Mesendoderm (in vitro differentiated cells): ENCODE measurements around the gene PLIN1.

Experiments
- DNase-seq: peaks from one replicate; pipeline ENCODE4 v3.0.0; 2013
- H2AK5ac ChIP-seq: 2 replicates; pipeline ENCODE4 v1.6.1; 2013; ENCODE audit warnings: low read length, inconsistent platforms
- H2BK120ac ChIP-seq: 2 replicates; pipeline ENCODE4 v1.6.1; 2013; ENCODE audit warnings: low read depth, mild to moderate bottlenecking, low read length, moderate library complexity, mixed read lengths
- H2BK15ac ChIP-seq: replicated peaks from 2 replicates; pipeline ENCODE4 v1.6.1; 2013; ENCODE audit warnings: low read depth, mild to moderate bottlenecking, moderate library complexity
- H2BK5ac ChIP-seq: 2 replicates; pipeline ENCODE4 v1.6.1; 2013; ENCODE audit warnings: low read length, inconsistent platforms
- H3K18ac ChIP-seq: 2 replicates; pipeline ENCODE4 v1.6.1; 2013; ENCODE audit warnings: mild to moderate bottlenecking, low read length, mixed read lengths
- H3K23ac ChIP-seq: one replicate; pipeline ENCODE4 v1.6.1; 2013; ENCODE audit warnings: low read length
- H3K27ac ChIP-seq: 2 replicates; pipeline ENCODE4 v1.5.1; 2013; ENCODE audit warnings: low read depth, mild to moderate bottlenecking, inconsistent platforms, low read length, moderate library complexity
- H3K27me3 ChIP-seq: 2 replicates; pipeline ENCODE4 v1.6.1; 2013; ENCODE audit warnings: low read length, control low read depth, mild to moderate bottlenecking, inconsistent platforms; ENCODE audit not compliant: insufficient read depth, poor library complexity
- H3K36me3 ChIP-seq: 2 replicates; pipeline ENCODE4 v1.6.1; 2013; ENCODE audit warnings: low read length, inconsistent platforms; ENCODE audit not compliant: control insufficient read depth, insufficient read depth
- H3K4ac ChIP-seq: one replicate; pipeline ENCODE4 v1.6.1; 2013; ENCODE audit warnings: low read depth, mild to moderate bottlenecking, low read length, moderate library complexity
- H3K4me1 ChIP-seq: 2 replicates; pipeline ENCODE4 v1.6.1; 2013; ENCODE audit warnings: low read depth, low read length, inconsistent platforms; ENCODE audit not compliant: control insufficient read depth
- H3K4me2 ChIP-seq: 2 replicates; pipeline ENCODE4 v1.6.1; 2013; ENCODE audit warnings: low read length
- H3K4me3 ChIP-seq: 2 replicates; pipeline ENCODE4 v1.5.1; 2013; ENCODE audit warnings: mild to moderate bottlenecking, low read length
- H3K56ac ChIP-seq: one replicate; pipeline ENCODE4 v1.6.1; 2013; ENCODE audit warnings: low read length
- H3K79me1 ChIP-seq: 2 replicates; pipeline ENCODE4 v1.6.1; 2013; ENCODE audit warnings: low read length, inconsistent platforms
- H3K79me2 ChIP-seq: 2 replicates; pipeline ENCODE4 v1.6.1; 2013; ENCODE audit warnings: mild to moderate bottlenecking, low read length; ENCODE audit not compliant: control insufficient read depth, insufficient read depth
- H3K9ac ChIP-seq: 2 replicates; pipeline ENCODE4 v1.6.1; 2013; ENCODE audit warnings: low read length, inconsistent platforms
- H4K5ac ChIP-seq: one replicate; pipeline ENCODE4 v1.6.1; 2013; ENCODE audit warnings: low read length
- H4K8ac ChIP-seq: one replicate; pipeline ENCODE4 v1.6.1; 2013; ENCODE audit warnings: low read depth, mild to moderate bottlenecking, control low read depth, low read length, moderate library complexity
- WGBS: extraction: QIAGEN DNeasy Blood & Tissue Kit; methylation state at CpG from one replicate; pipeline ENCODE4 v1.1.7; 2013; ENCODE audit warnings: low lambda C conversion rate, missing lambda C conversion rate; ENCODE audit not compliant: insufficient coverage; ENCODE audit errors: extremely low coverage; 5-methylcytosine and 5-hydroxymethylcytosine counted together

Gene PLIN1

DNA sequence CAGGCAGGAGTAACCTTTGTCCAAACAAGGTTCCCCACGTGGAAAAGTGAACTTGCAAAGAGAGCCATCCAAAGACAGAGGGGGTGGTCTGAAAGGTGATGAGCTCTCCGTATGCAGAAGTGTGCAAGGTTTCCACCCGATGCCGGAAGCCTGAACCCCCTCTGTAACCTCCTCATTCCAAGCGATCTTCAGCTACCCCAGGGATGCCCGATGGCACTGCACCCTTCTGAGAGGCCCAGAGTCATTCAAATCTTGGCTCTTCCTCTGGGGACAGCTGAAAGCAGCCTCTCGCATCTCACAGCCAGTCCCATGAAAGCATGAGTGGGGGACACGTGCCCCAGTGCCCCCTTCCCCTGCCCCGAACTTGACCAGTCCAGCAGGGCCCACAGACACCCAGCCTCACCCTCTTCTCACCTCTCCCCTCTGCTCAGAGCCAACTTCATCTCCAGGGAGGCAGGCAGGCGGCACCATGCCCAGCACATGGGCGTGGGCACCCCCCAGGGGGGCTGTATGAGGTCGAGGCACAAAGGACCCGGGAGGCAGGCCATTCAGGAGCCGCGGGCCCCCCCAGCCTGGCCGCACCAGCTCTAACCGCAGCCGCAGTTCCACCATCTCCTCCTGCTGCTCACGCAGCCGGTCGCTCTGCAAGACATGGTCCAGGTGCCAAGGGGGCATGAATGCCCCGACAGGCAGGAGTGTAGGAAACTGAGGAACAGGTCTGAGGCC lies 32.6 kb downstream of the PLIN1 start:
- Histone ChIP-seq H3K79me2 (no peaks in the 10 kb centered on the region), H3K9ac (no peak overlapping the region), H4K8ac (no peak overlapping the region), H3K27ac (no peak overlapping the region), H3K56ac (no peak overlapping the region), H3K23ac (no peak overlapping the region), H2BK120ac (no peak overlapping the region), H3K4me1 (no peaks in the 10 kb centered on the region), H2AK5ac (no peak overlapping the region), H3K27me3 (no peaks in the 10 kb centered on the region), H3K4me2 (no peak overlapping the region), H3K4ac (no peak overlapping the region), H3K18ac (no peak overlapping the region), H3K36me3 (peaks cover 3% of the 10 kb centered on the region), H3K4me3 (no peak overlapping the region), H2BK15ac (no peak overlapping the region), H4K5ac (no peak overlapping the region), H2BK5ac (no peak overlapping the region), H3K79me1 (peaks cover 2% of the 10 kb centered on the region)
- no CpG with 5 or more reads among the region's 22 CpGs for WGBS
- DNase-seq: no peak

DNA sequence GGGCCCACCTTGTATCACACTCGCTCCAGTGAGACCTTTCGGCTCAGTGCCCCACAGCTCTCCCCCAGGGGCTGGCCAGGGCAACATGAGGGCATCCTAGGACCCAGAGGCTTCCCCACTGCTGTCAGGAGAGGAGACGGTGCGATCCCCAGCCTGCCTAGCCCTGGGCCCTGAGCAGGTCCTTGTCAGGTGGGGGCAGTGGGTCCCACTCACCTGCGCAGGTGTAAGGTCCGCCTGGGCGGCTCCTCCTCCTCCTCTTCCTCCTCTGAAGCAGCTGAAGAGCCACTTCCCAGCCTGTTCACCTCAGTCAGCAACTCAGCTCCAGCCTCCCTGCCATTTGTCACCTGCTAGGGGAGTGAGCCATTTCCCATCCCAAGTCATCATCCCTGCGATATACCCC lies 33.5 kb downstream of the PLIN1 start:
- Histone ChIP-seq H3K56ac (no peak overlapping the region), H3K9ac (no peak overlapping the region), H3K27ac (no peak overlapping the region), H3K4me1 (no peaks in the 10 kb centered on the region), H3K4ac (no peak overlapping the region), H3K79me1 (peaks cover 2% of the 10 kb centered on the region), H2BK15ac (no peak overlapping the region), H3K23ac (no peak overlapping the region), H3K27me3 (no peaks in the 10 kb centered on the region), H3K4me2 (no peak overlapping the region), H3K18ac (no peak overlapping the region), H3K79me2 (no peaks in the 10 kb centered on the region), H3K36me3 (peaks cover 8% of the 10 kb centered on the region), H4K5ac (no peak overlapping the region), H3K4me3 (no peak overlapping the region), H2BK120ac (no peak overlapping the region), H4K8ac (no peak overlapping the region), H2AK5ac (no peak overlapping the region), H2BK5ac (no peak overlapping the region)
- DNase-seq: no peak
- no CpG with 5 or more reads among the region's 8 CpGs for WGBS

- peaks cover 8% of the 10 kb centered on the region for H3K36me3 ChIP-seq
- H2BK120ac ChIP-seq: no peak overlapping the region
- no peak overlapping the region for H3K27ac ChIP-seq
- no peak overlapping the region for H3K23ac ChIP-seq
- H2AK5ac ChIP-seq: no peak overlapping the region
- no peak overlapping the region for H3K56ac ChIP-seq
- H4K8ac ChIP-seq: no peak overlapping the region
- H3K4me2 ChIP-seq: no peak overlapping the region
- DNase-seq: no peak
- H4K5ac ChIP-seq: no peak overlapping the region
- H3K4me3 ChIP-seq: no peak overlapping the region
- no peaks in the 10 kb centered on the region for H3K27me3 ChIP-seq
- no peaks in the 10 kb centered on the region for H3K79me1 ChIP-seq
- no peak overlapping the region for H2BK15ac ChIP-seq
- no peaks in the 10 kb centered on the region for H3K4me1 ChIP-seq
- H2BK5ac ChIP-seq: no peak overlapping the region
- no peak overlapping the region for H3K4ac ChIP-seq
- no peak overlapping the region for H3K18ac ChIP-seq
- no peaks in the 10 kb centered on the region for H3K79me2 ChIP-seq
- H3K9ac ChIP-seq: no peak overlapping the region
- WGBS: no CpG with 5 or more reads among the region's 16 CpGs
These were observed 37.1 kb downstream of the PLIN1 start for GRCh38 chr15:89642106-89642505.

GRCh38 chr15:89641053-89641452 lies 38.1 kb downstream of the PLIN1 start:
- Histone ChIP-seq H2AK5ac (no peak overlapping the region), H3K4ac (no peak overlapping the region), H3K23ac (no peak overlapping the region), H3K4me3 (no peak overlapping the region), H3K18ac (no peak overlapping the region), H3K27ac (no peak overlapping the region), H3K79me2 (no peaks in the 10 kb centered on the region), H3K56ac (no peak overlapping the region), H4K5ac (no peak overlapping the region), H2BK120ac (no peak overlapping the region), H3K9ac (no peak overlapping the region), H2BK15ac (no peak overlapping the region), H4K8ac (no peak overlapping the region), H2BK5ac (no peak overlapping the region), H3K4me1 (no peaks in the 10 kb centered on the region), H3K79me1 (no peaks in the 10 kb centered on the region), H3K27me3 (no peaks in the 10 kb centered on the region), H3K36me3 (peaks cover 8% of the 10 kb centered on the region), H3K4me2 (no peak overlapping the region)
- no CpG with 5 or more reads among the region's 5 CpGs for WGBS
- no peak for DNase-seq

DNA sequence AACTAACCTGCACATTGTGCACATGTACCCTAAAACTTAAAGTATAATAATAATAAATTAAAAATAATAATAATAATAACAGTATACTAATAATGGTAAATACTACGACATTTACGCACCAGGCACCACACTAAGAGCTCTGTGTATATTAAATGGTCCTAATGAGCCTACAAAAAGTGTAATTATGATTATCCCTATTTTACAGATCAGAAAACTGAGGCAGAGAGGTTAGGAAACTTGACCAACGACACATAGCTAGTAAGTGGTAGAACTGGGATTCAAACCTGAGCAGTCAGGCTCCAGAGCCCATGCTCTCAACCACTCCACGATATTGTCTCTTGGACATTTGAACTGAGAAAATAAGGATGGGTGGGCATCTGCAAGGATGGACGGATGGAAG lies 38.9 kb downstream of the PLIN1 start:
- H3K4me1 ChIP-seq: no peaks in the 10 kb centered on the region
- no peak overlapping the region for H3K4ac ChIP-seq
- no peak overlapping the region for H2BK15ac ChIP-seq
- no peak overlapping the region for H4K8ac ChIP-seq
- no peaks in the 10 kb centered on the region for H3K27me3 ChIP-seq
- no peak overlapping the region for H2BK5ac ChIP-seq
- H3K4me2 ChIP-seq: no peak overlapping the region
- H2AK5ac ChIP-seq: no peak overlapping the region
- H2BK120ac ChIP-seq: no peak overlapping the region
- no peak for DNase-seq
- H3K79me2 ChIP-seq: no peaks in the 10 kb centered on the region
- no peaks in the 10 kb centered on the region for H3K79me1 ChIP-seq
- no peak overlapping the region for H3K4me3 ChIP-seq
- no peak overlapping the region for H3K56ac ChIP-seq
- no peak overlapping the region for H3K9ac ChIP-seq
- H3K27ac ChIP-seq: no peak overlapping the region
- no CpG with 5 or more reads among the region's 5 CpGs for WGBS
- no peak overlapping the region for H4K5ac ChIP-seq
- H3K23ac ChIP-seq: no peak overlapping the region
- H3K18ac ChIP-seq: no peak overlapping the region
- H3K36me3 ChIP-seq: peaks cover 6% of the 10 kb centered on the region

DNA sequence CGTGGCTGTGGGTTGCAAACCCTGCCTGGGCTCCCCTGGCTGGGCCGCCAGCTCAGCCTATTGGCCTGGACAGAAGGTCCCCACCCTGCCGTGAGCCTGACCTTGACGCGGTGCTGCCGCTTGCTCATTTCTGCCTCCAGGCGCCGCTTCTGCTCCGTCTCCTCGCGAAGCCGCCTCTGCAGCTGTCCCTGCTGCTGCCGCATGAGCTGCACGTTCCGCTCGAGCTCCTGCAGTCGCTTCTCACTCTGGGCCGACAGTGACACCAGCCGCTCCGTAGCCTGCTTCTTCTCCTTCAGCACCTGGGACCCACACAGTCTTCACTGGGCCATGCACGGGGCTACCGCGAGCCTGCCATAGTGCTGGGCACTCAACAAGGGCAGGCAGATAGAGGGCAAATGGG lies 45.6 kb downstream of the PLIN1 start:
- Histone ChIP-seq H3K79me1 (no peaks in the 10 kb centered on the region), H3K56ac (no peak overlapping the region), H2BK5ac (no peak overlapping the region), H3K27me3 (no peaks in the 10 kb centered on the region), H4K8ac (no peak overlapping the region), H3K79me2 (no peaks in the 10 kb centered on the region), H3K18ac (no peak overlapping the region), H3K27ac (no peak overlapping the region), H2AK5ac (no peak overlapping the region), H3K9ac (no peak overlapping the region), H3K23ac (no peak overlapping the region), H3K36me3 (peaks cover 33% of the 10 kb centered on the region), H3K4me3 (no peak overlapping the region), H2BK120ac (no peak overlapping the region), H2BK15ac (no peak overlapping the region), H3K4me1 (no peaks in the 10 kb centered on the region), H3K4me2 (no peak overlapping the region), H4K5ac (no peak overlapping the region), H3K4ac (no peak overlapping the region)
- no peak for DNase-seq
- no CpG with 5 or more reads among the region's 23 CpGs for WGBS
